ENCODE data around the gene VAV3. TPM values are rescaled to one million over a fixed set of nuclear protein-coding genes. Genes with fewer than 3 reads are reported as not detected.

Gene VAV3
- total RNA-seq, 1 donor from 2014 or later = 12.3 TPM

GRCh38 chr1:107997866-107998265 lies 32.9 kb upstream of the VAV3 start:
- H3K4me1 Mint-ChIP-seq (ENCODE audit: unreplicated experiment) = peaks cover 21% of the 10 kb centered on the region
- no peak for TF ChIP-seq CTCF (conservative IDR thresholded peaks at IDR 0.05)
- peaks cover 4% of the 10 kb centered on the region for H3K27me3 Mint-ChIP-seq
- no peaks in the 10 kb centered on the region for H3K9me3 Mint-ChIP-seq
- H3K4me3 Mint-ChIP-seq = no peak overlapping the region
- no peaks in the 10 kb centered on the region for H3K36me3 Mint-ChIP-seq
- H3K27ac Mint-ChIP-seq = no peak overlapping the region
- no peak for DNase-seq (ENCODE audit: extremely low spot score, unreplicated experiment)

DNA sequence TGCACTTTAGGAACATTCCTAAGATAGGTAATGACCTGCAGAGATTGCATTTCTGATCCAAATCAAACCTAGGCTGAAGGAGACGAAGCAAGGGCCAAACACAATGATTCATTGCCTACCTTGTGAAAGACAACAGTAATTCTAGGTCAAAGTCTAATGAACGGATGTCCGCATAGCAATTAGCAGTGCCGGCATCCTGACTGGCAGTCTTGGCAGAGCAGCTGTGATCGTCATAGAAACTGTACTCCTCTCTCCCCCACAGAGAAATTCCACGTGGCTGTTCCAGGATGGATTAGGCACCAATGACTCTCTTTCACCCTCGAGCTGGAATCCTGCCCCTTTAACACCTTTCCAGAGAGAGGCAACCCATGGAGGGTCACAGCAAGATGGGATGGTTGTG lies 28.9 kb upstream of the VAV3 start:
- peaks cover 4% of the 10 kb centered on the region for H3K27me3 Mint-ChIP-seq
- H3K4me3 Mint-ChIP-seq = no peak overlapping the region
- no peak for TF ChIP-seq CTCF (conservative IDR thresholded peaks at IDR 0.05)
- H3K4me1 Mint-ChIP-seq (ENCODE audit: unreplicated experiment) = peaks cover 4% of the 10 kb centered on the region
- no peak overlapping the region for H3K27ac Mint-ChIP-seq
- DNase-seq (ENCODE audit: extremely low spot score, unreplicated experiment) = no peak
- no peaks in the 10 kb centered on the region for H3K36me3 Mint-ChIP-seq
- H3K9me3 Mint-ChIP-seq = no peaks in the 10 kb centered on the region

DNA sequence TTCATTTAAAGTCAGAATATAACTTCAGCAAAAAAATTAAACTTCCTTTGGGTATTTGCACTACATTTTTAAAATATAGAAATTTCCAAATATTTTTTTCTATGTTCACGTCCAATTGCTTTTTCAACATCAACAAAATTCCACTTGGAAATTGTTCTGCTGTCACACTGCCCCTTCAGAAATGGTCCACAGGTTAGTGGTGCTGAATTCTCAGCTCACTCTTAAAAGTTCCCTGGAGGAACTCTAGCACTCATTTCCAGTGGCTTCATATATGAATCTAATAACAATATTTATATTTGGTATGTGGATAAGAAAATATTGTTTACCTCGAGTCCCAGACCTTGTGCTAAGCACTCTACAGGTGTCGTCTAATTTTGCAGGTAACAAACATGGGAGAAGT lies 27.4 kb upstream of the VAV3 start:
- Mint-ChIP-seq H3K4me1 (ENCODE audit: unreplicated experiment) (peaks cover 4% of the 10 kb centered on the region), H3K27me3 (peaks cover 4% of the 10 kb centered on the region), H3K9me3 (no peaks in the 10 kb centered on the region), H3K27ac (no peak overlapping the region), H3K36me3 (no peaks in the 10 kb centered on the region), H3K4me3 (no peak overlapping the region)
- TF ChIP-seq CTCF (conservative IDR thresholded peaks at IDR 0.05) = no peak
- no peak for DNase-seq (ENCODE audit: extremely low spot score, unreplicated experiment)

- Mint-ChIP-seq H3K4me1 (ENCODE audit: unreplicated experiment) (peaks cover 4% of the 10 kb centered on the region), H3K27ac (no peak overlapping the region), H3K36me3 (no peaks in the 10 kb centered on the region), H3K9me3 (no peaks in the 10 kb centered on the region), H3K4me3 (no peak overlapping the region), H3K27me3 (peaks cover 10% of the 10 kb centered on the region)
- no peak for TF ChIP-seq CTCF (conservative IDR thresholded peaks at IDR 0.05)
- DNase-seq (ENCODE audit: extremely low spot score, unreplicated experiment) = no peak
Observed at GRCh38 chr1:107991371-107992066, 26.5 kb upstream of the VAV3 start.

GRCh38 chr1:107990606-107991005 lies 25.6 kb upstream of the VAV3 start:
- Mint-ChIP-seq H3K27ac (no peak overlapping the region), H3K4me3 (no peak overlapping the region), H3K4me1 (ENCODE audit: unreplicated experiment) (peaks cover 4% of the 10 kb centered on the region), H3K9me3 (no peaks in the 10 kb centered on the region), H3K27me3 (peaks cover 10% of the 10 kb centered on the region), H3K36me3 (no peaks in the 10 kb centered on the region)
- no peak for DNase-seq (ENCODE audit: extremely low spot score, unreplicated experiment)
- no peak for TF ChIP-seq CTCF (conservative IDR thresholded peaks at IDR 0.05)
